HG03520 (cell line): ENCODE results near the gene SLC44A3.

Experiments used
- ATAC-seq: cut with Tn5 transposase; IDR thresholded peaks from one replicate; pipeline ENCODE4 v1.9.1; 2021; ENCODE audit warnings: mild to moderate bottlenecking, moderate library complexity; ENCODE audit not compliant: unreplicated experiment

SLC44A3 gene

GRCh38 chr1:94799206-94799605 lies 21.0 kb upstream of the SLC44A3 start:
- no peak for ATAC-seq

DNA sequence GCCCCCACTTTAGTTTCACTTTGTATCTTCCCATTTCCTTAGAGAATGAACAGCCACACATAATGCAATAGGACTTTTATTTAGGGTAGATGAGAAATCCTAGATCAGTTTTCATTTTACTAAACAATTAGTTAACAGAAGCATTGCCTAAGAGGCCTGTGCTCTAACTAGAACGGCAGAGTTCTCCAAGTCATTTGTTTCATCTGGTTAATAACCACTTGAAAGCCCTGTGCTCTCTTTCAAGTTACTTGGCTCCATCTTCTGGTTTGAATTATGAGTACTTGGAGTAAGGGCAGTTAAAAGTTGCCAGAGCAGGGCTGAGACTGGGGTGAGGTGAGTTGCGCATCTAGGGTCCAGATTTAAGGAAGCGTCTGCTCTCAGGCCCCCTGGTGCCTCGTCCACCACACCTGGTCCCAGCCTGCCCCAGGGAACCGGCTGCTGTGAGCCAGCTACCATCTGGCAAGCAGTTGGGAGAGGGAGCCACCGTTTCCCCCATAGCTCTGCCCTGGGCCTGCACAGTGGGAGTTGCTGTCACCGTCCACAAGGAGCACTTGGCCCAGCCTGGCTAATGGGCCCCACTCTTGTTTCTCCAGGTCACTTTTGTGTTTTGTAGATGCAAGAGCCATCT lies 18.1 kb upstream of the SLC44A3 start:
- peak; percentile 57 for ATAC-seq

GRCh38 chr1:94803106-94803505 lies 17.1 kb upstream of the SLC44A3 start:
- ATAC-seq = no peak

DNA sequence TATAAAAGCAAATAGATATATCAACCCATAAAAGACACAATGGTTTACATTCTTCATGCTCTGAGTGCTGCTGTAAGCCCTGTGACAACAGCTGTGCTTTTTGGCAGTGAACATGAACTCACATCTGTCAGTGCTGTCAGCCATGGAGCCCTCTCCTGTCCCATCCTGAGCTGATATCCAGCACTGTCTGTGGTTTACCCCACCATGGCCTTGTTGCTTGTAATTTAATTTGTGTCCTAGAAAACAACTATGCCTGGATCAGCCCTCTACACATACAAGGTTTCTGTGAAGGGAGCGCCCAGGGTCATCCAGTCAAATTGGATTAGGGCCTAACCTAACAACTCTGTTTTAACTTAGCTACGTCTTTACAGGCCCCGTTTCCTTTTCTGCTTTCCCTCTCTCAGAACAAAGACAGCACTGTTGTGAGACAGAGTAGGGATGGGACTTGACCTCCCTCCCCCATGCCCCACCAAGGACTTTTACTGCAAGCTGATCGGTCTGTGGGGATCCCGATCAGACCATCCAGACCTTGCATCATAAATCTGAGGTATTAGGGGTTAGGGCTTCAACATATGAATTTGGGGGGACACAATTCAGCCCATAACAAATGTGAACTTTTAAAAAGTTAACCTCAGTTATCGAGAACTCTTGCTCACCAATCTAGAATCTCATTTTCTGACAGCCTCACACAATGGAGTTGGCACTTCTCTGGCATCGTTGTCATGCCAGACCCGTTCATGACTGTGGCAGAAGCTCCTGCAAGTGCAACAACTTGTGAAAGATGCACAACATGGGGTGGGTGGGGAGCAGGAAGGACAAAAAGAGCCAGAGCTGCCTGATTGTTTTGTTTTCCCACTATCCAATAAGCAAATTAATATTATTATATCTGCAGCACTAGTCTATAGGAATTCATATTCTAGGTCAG lies 16.4 kb upstream of the SLC44A3 start:
- no peak for ATAC-seq

- ATAC-seq = no peak
These were observed 15.7 kb upstream of the SLC44A3 start for GRCh38 chr1:94804442-94804837.

GRCh38 chr1:94805912-94806311 lies 14.2 kb upstream of the SLC44A3 start:
- ATAC-seq = peak; percentile 61

DNA sequence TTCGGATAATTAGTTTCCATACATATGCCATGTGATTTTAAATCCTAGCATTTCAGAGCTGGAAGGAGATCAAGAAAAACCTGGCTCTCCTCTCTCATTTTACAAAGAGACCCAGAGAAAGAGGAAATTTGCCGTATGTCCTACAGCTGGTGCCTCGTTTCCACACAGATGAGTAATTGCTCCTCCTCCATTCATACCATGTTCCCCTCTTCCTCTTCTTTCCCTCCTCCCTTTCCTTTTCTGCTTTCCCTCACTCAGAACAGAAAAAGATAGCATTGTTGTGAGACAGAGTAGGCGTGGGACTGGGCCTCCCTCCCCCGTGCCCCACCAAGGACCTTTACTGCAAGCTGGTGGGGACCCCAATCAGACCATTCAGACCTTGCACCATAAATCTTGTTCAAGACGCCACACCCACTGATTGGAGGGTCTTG lies 13.7 kb upstream of the SLC44A3 start:
- no peak for ATAC-seq

DNA sequence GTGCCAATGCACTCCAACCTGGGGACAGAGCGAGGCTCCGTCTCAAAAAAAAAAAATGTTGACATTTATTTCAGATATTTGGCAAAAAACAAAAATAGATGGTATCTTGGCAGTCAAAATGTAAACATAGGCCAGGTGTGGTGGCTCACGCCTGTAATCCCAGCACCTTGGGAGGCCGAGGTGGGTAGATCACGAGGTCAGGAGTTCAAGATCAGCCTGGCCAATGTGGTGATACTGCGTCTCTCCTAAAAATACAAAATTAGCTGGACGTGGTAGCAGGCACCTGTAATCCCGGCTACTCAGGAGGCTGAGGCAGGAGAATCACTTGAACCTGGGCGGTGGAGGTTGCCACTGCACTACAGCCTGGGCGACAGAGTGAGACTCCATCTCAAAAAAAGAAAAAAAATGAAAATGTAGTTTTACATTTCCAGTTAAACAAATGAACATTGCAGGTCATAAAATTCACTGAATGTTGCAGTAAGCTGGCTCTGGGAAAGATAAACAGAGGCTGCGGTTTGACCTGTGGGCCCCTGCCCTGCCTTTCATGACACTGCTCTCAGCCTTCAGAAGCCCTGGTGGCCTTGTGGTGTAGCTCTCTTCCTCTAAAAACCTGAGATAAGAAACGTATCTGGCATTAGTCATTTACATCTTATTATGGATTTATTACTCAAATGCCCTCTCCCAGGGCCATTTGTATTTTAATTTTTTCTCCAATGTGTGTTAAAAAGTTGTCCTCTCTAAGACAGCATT lies 12.2 kb upstream of the SLC44A3 start:
- no peak for ATAC-seq

DNA sequence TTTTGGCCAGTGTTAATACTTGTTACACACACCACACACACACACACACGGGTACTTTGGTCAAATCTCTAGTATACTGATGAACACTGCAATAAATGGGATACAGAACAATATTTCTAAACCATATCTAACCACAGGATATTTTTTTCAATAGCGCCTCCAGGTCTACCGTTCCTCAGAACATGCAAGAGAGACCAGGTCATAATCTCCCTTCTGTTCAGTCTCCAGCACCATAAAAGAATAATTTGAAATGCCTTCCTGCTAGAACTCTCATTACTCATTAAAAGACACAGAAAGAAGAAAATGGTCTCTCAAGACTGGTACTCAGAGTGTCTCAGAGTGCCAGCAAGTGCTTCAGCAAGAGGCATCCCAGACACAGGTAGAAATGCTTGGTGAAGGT lies 11.5 kb upstream of the SLC44A3 start:
- no peak for ATAC-seq

DNA sequence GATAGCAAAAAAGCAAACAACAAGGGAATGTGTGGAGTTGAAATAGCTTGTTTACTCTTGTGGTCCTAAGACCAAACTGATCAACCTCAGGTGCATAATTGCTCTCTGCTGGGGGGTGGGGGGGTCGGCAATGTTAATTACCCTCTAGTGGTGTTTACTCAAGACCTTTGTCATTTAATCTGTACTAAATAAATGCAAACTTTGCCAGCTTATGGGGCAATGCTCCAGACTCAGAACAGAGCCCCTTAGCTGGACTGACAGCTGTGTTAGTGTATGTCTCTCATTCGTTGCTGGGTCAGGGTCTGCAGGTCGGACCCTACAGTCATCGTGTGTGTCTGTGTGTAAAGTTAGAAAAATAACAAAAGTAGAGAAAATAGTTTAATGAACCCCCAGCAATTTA lies 7.2 kb upstream of the SLC44A3 start:
- no peak for ATAC-seq

DNA sequence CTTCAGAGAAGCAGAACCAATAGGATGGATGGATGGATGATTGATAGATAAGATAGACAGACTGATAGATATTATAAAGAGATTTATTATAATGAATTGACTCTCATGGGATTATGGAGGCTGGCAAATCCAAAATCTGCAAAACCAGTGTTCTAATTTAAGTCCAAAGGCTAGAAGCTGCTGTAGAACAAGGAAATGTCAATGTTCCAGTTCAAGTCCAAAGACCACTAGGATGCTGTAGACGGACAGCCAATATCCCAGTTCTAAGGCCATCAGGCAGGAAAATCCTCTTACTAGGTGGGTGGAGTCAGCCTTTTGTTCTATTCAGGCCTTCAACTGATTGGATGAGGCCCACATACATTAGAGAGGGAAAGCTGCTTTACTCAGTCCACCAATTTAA lies 4.1 kb upstream of the SLC44A3 start:
- ATAC-seq = no peak

DNA sequence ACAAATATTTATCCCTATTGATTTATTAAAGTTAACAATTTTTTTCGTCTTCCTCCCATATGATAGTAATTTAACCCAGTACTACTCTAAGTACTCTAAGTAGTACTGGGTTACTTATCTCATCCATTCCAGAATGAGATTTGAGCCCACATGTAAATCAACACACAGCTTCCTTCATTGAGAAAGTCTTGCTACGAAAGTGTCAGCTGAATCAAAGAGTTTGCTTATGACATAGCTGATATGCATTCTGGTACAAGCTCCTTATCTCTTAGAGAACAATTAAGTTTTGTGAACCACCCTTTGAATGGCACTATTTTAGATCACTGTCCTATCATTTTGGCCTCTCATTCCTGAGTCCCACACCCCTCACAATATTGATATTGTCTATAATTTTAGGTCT lies 2.4 kb upstream of the SLC44A3 start:
- ATAC-seq = no peak

DNA sequence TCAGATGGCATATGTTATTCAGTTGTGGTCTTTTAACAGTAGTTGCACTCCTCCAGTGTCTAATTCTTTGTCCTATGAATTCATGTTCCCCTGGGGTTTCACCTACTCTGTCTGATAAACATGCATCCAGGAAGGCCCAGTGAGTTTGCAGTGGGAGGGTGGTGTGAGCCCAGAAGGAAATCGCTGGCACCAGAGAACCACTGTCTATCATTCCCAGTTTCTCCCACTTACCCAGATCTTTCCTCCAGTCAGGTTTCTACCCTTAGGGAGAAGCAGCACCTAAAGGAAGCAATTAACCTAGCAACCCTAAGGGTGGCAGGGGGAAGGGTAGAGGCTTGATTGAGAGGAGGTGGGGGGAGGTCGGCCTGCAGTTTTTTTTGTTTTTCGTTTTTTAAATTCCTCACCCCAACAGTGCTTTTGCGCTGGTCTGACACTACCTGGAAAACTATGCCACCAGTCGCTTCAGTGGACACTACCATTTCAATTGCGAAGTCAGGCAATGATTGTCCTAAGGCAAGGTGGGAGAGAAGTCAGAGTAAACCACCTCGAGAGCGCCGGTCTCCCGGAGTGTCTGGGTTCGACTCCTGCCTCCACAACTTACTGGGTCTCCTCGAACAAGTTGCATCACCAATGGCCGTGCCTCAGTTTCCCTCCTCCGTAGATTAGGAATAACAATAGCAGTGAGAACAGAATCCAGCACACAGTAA lies 766 bp upstream of the SLC44A3 start:
- no peak for ATAC-seq

DNA sequence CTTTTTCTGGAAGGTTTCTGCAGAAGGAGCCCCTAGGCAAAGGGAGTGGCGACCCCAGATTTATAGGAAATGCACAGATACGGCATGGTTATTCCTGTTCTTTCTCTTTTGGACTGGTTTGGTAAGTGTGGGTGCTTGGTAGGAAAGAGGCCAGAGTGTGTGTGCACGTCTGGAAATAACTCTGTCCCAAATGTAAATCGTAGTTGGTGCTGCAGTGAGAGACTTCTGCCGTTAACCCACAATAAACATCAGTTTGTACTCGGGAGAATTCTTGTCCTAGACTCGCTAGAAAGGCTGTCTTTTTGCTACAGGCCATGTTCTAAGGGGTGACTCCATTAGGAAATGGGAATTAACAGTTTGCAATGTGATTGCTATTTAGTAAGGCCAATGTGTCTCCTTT lies 779 bp downstream of the SLC44A3 start:
- ATAC-seq = no peak

DNA sequence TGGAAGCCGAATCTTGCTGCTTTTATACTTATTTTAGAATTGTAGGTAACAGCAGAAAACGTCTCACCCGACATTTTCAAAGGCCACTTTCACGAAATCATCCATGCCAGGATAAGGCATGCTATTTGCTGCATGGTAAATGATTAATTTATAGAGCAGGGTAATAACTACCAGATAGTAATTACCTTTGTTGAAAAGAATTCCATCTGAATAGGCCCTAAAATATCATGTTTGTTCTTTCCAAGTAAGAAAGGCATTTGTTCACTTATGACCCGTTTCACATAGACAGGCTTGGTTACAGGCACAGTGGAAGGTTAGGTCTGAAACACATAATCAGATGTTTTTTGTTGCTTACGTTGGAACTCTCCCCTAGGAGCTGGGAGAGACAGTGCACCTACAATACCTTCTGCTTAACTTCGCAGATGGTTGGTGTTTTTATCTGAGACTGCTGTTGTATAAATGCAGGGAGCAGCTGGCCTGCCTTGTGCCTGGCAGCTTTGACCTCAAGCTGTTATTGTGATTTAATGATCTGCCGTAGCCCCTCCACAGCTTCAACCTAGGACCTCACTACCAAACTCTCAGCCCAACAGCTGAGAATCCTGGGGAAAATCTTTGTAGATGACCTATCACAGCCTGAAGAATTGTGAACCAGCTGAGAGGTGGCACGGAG lies 1.6 kb downstream of the SLC44A3 start:
- no peak for ATAC-seq

DNA sequence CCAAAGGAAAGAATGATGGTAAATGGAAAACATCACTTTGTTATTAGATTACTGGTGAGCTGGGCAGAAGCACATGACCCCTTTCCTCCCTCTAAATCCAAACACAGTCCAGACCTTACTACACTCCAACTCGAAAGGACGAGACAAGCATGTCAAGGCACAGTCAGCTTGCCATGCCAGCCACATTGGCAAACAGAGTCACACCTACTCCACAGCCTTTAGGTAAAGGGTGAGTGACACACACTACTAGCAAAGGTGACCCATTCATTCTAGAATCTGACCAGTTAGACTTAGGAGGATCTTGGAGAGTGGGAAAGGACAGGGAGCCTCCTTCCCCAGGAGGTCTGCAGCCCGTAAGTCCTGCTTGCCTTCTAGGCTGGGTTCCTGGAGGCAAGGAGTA lies 3.0 kb downstream of the SLC44A3 start:
- ATAC-seq = no peak

GRCh38 chr1:94825936-94826335 lies 5.8 kb downstream of the SLC44A3 start:
- no peak for ATAC-seq

DNA sequence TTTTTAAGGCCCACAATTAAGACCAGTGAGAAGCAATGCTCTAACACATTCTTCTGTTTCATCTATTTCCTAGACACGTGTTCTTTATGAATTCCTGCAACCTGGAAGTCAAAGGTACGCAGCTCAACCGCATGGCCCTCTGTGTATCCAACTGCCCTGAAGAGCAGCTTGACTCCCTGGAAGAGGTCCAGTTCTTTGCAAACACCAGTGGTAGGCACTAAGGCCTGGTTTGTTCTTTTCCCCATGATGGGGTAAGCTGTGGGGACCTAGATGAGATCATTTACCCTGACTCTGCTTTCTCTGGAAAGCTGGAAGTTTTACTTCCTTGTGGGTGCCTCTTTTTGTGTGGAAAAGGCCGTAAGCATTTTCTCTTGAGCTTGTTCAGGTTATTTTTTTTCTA lies 7.3 kb downstream of the SLC44A3 start:
- no peak for ATAC-seq

DNA sequence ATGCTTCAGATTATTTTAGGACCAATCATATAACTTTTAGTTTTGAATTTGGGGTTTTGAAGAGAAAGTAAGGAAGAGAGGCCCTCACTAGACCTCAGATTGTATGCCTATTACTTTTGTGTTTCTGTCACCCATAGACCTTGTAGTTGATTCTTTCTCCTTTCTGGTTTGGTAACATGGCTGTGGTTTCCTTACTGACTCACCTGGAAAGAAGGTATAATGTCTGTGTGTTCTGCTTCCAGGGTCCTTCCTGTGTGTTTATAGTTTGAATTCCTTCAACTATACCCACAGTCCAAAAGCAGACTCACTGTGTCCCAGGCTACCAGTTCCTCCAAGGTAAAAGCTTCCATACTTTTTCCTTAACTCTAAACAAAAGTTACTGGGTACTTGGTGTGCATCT lies 8.1 kb downstream of the SLC44A3 start:
- no peak for ATAC-seq

DNA sequence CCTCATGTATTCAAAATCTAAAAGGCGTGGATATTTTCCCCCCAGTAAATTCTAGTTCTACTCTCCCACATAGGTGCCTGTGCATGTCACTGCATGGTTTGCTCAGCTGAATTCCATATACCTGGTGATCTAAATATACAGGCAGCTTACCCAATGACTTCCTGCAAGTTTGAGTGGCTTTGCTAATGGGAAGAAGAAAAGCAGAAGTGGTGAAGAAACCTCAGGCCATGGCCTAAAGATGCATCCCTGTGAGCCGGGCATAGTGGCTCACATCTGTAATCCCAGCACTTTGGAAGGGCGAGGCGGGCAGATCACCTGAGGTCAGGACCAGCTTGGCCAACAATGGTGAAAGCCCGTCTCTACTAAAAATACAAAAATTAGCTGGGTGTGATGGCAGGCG lies 11.5 kb downstream of the SLC44A3 start:
- ATAC-seq = no peak

DNA sequence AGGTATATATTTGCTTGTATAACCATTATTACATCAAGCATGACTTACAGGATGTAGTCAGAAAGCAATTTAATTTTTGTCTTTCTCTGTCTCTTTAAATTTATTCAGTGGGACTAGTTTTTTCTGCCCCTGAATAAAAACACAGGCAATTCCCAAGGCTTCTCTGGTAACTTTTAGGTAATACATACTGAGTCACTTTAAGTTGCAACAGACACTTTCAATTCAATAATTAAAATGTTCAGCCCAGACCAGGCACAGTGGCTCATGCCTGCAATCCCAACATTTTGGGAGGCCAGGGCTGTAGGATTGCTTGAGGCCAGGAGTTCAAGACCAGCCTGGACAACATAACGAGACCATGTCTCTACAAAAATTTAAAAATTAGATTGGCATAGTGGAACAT lies 12.3 kb downstream of the SLC44A3 start:
- ATAC-seq = no peak
